K562 (cell line): ENCODE measurements around the gene PPP2R3C. TPM values are rescaled to one million over a fixed set of nuclear protein-coding genes. Genes with fewer than 3 reads are reported as not detected.

Source experiments
- ATAC-seq: fragments of 200-7000 bp; cut with Tn5 transposase; 3 replicates; pipeline ENCODE4 v1.9.1; 2020; ENCODE audit warnings: moderate library complexity
- BruUV-seq: library from RNA; stranded (reverse); fragments of 400-500 nt; replicated peaks from 2 replicates; lab custom pipeline; 2021; lab: Mats Ljungman, UMichigan
- CTCF ChIA-PET: fragments of 300-600 bp; formaldehyde crosslinking; extraction: SDS; loops from one replicate; lab custom pipeline; 2021; ENCODE audit warnings: low intra/inter-chr PET ratio; lab: Yijun Ruan, JAX
- POLR2A ChIA-PET: fragments of 300-600, 350-650 bp; sonication (Branson Sonifier 250); formaldehyde crosslinking; extraction: SDS; loops from one replicate; lab custom pipeline; 2021; ENCODE audit warnings: antibody characterized with exemption, inconsistent platforms; lab: Yijun Ruan, JAX
- DNase-seq, 4 experiments: peaks; one replicate each; pipeline versions ENCODE4 v3.0.0 to v3.0.0-alpha.2; 2011 to 2018; ENCODE audit warnings: low spot score in 3 of 4, mixed read lengths in 3 of 4; ENCODE audit errors: extremely low read depth in 1 of 4
- FAIRE-seq: peaks from 2 replicates; lab custom pipeline; 2011; peaks lifted over from hg19 to GRCh38; lab: Jason Lieb, UNC
- H2AFZ ChIP-seq: 2 replicates; pipeline ENCODE4 v1.6.0; 2011; ENCODE audit warnings: low read depth, low read length, control low read depth, inconsistent platforms
- H3K27ac ChIP-seq: fragments of 200-600 bp; 3 replicates; pipeline ENCODE4 v1.8.0; 2011; ENCODE audit warnings: low read depth, mild to moderate bottlenecking, control low read depth, inconsistent platforms, low read length, moderate library complexity, mixed read lengths; ENCODE audit errors: extremely low read depth
- H3K27me3 ChIP-seq, 2 experiments: fragments of 300-600 bp in 1 of 2; 2 replicates in 1 of 2; 3 replicates in 1 of 2; pipeline versions ENCODE4 v1.6.0 to v1.8.0; 2011; ENCODE audit warnings: inconsistent platforms in 2 of 2, low read length in 2 of 2, mild to moderate bottlenecking in 1 of 2, mixed read lengths in 1 of 2, moderate library complexity in 1 of 2; ENCODE audit not compliant: control insufficient read depth in 2 of 2, insufficient read depth in 2 of 2
- H3K36me3 ChIP-seq: fragments of 300-600 bp; 3 replicates; pipeline ENCODE4 v1.8.0; 2011; ENCODE audit warnings: mild to moderate bottlenecking, low read length, inconsistent platforms; ENCODE audit not compliant: control insufficient read depth, insufficient read depth
- H3K4me1 ChIP-seq, 2 experiments: fragments of 200-600 bp in 1 of 2; replicated peaks in 1 of 2; 2 replicates in 1 of 2; 3 replicates in 1 of 2; pipeline versions ENCODE4 v1.5.1 to v1.8.0; 2011; ENCODE audit warnings: inconsistent platforms in 2 of 2, low read length in 2 of 2, mild to moderate bottlenecking in 1 of 2, mixed read lengths in 1 of 2, moderate library complexity in 1 of 2; ENCODE audit not compliant: control insufficient read depth in 2 of 2, insufficient read depth in 2 of 2
- H3K4me2 ChIP-seq: 2 replicates; pipeline ENCODE4 v1.6.1; 2011; ENCODE audit warnings: low read length, control low read depth, inconsistent platforms, mixed read lengths; ENCODE audit not compliant: insufficient read depth
- H3K4me3 ChIP-seq: fragments of 200-600 bp; sonication (generic), shearing (Covaris generic); 2 replicates; pipeline ENCODE4 v1.5.1; 2016; ENCODE audit warnings: control low read depth, inconsistent platforms
- H3K79me2 ChIP-seq: fragments of 200-600 bp; 3 replicates; pipeline ENCODE4 v1.8.0; 2011; ENCODE audit warnings: low read length, inconsistent platforms; ENCODE audit not compliant: control insufficient read depth, insufficient read depth
- H3K9ac ChIP-seq, 2 experiments: 2 replicates each; pipeline versions ENCODE4 v1.6.0 to v1.6.1; 2011; ENCODE audit warnings: low read depth in 2 of 2, low read length in 2 of 2, control low read depth in 1 of 2, inconsistent platforms in 1 of 2, mild to moderate bottlenecking in 1 of 2, mixed read lengths in 1 of 2; ENCODE audit not compliant: insufficient read depth in 1 of 2
- H3K9me1 ChIP-seq: one replicate; pipeline ENCODE4 v1.6.0; 2011; ENCODE audit warnings: inconsistent platforms, mild to moderate bottlenecking, low read length, moderate library complexity; ENCODE audit not compliant: control insufficient read depth, insufficient read depth
- H3K9me3 ChIP-seq: replicated peaks from 2 replicates; pipeline ENCODE4 v1.5.1; 2011; ENCODE audit warnings: low read depth, low read length, inconsistent platforms; ENCODE audit not compliant: control insufficient read depth, insufficient read depth
- H4K20me1 ChIP-seq: replicated peaks from 2 replicates; pipeline ENCODE4 v1.6.1; 2011; ENCODE audit warnings: low read length, inconsistent platforms, mixed read lengths; ENCODE audit not compliant: control insufficient read depth, insufficient read depth
- CEBPB ChIP-seq: fragments of 450-650 bp; IDR thresholded peaks from 2 replicates; pipeline ENCODE4 v1.6.1; 2016; ENCODE audit warnings: missing genetic modification characterization, missing compliant biosample characterization
- CHD2 ChIP-seq: IDR thresholded peaks from 2 replicates; pipeline ENCODE4 v1.6.1; 2011; ENCODE audit warnings: low read depth, low read length
- GTF2A2 ChIP-seq: IDR thresholded peaks from 2 replicates; pipeline ENCODE4 v1.6.1; 2016; ENCODE audit warnings: mild to moderate bottlenecking, missing genetic modification characterization, missing compliant biosample characterization
- MAFG ChIP-seq: fragments of 450-650 bp; conservative IDR thresholded peaks from 2 replicates; pipeline ENCODE4 v1.6.1; 2016; ENCODE audit warnings: missing genetic modification characterization, missing compliant biosample characterization
- REST ChIP-seq, 2 experiments: fragments of 450-650 bp; formaldehyde crosslinking in 1 of 2; IDR thresholded peaks; 2 replicates each; pipeline versions ENCODE4 v1.4.0 to v1.6.1; 2014 to 2020; ENCODE audit warnings: mild to moderate bottlenecking in 2 of 2, borderline replicate concordance in 1 of 2, low read depth in 1 of 2
- SIN3A ChIP-seq, 2 experiments: fragments of 150-350 bp in 1 of 2; IDR thresholded peaks; 2 replicates each; pipeline ENCODE4 v1.6.1; 2011 to 2016; ENCODE audit warnings: borderline replicate concordance in 2 of 2, low read depth in 2 of 2, low read length in 2 of 2, mild to moderate bottlenecking in 2 of 2, moderate library complexity in 2 of 2; ENCODE audit not compliant: control insufficient read depth in 1 of 2
- SREBF1 ChIP-seq: fragments of 150-350 bp; IDR thresholded peaks from 2 replicates; pipeline ENCODE4 v1.6.1; 2014; ENCODE audit warnings: antibody characterized with exemption, low read depth, low read length, borderline replicate concordance
- WGBS: fragments of 100-300 bp; shearing (Covaris generic); methylation state at CpG from one replicate; pipeline ENCODE4 v1.1.6; 2016; ENCODE audit warnings: low coverage, mixed read lengths; ENCODE audit not compliant: insufficient coverage; ENCODE audit errors: missing lambda C conversion rate; 5-methylcytosine and 5-hydroxymethylcytosine counted together
- in situ Hi-C: fragments of 300-500 bp; cut with MboI; formaldehyde crosslinking; loops from 4 replicates; pipeline ENCODE4 v1.15.0; 2018; ENCODE audit warnings: inconsistent platforms, mixed read lengths
- intact Hi-C: fragments of 100-400 bp; cut with micrococcal nuclease; formaldehyde crosslinking; loops from 2 replicates; pipeline ENCODE4 v1.14.2; 2022
- polyA plus RNA-seq, 8 experiments: library from polyadenylated mRNA; depleted of rRNA in 4 of 8; stranded (reverse) in 5 of 8; unstranded in 3 of 8; fragments of >200 nt; fragmentation: Nextera tagmentation in 2 of 8; fragmentation: Illumina TruSeq in 1 of 8; extraction: Ambion mirVana in 2 of 8; extraction: Trizol in 1 of 8; gene quantifications; 2 replicates each; pipeline versions ENCODE4 v1.2.1 to v1.2.3, GENCODE V29; 2011 to 2014; ENCODE audit warnings: inconsistent platforms in 1 of 8, missing spikeins in 1 of 8
- total RNA-seq, 7 experiments: library from RNA; depleted of rRNA in 6 of 7; stranded (reverse); fragments of >200 nt in 6 of 7; fragmentation: Illumina TruSeq in 2 of 7; extraction: Trizol in 2 of 7; gene quantifications; 2 replicates each; pipeline versions ENCODE4 v1.2.1 to v1.2.3, GENCODE V29; 2011 to 2021; ENCODE audit warnings: low replicate concordance in 1 of 7
- TF ChIP-seq, protein P1 (sequence below), 2 experiments: fragments of 450-650 bp; conservative IDR thresholded peaks; 2 replicates each; pipeline ENCODE4 v1.6.1; 2017; ENCODE audit warnings: mild to moderate bottlenecking in 2 of 2, moderate library complexity in 2 of 2

Gene PPP2R3C
- total and polyA plus RNA-seq, 9 of the 15 experiments (the other 6 are each of a cell fraction or from before 2014, with no cell fraction given), result 14.7 to 43.3 (median 22.7) TPM

- ATAC-seq (peak; percentile 67), DNase-seq (peak in 1 of 4 experiments; percentile 56), FAIRE-seq (peak; percentile 48)
- no peaks in the 10 kb centered on the region for H3K27me3 ChIP-seq
- peak overlapping the region; percentile 87 for H3K4me2 ChIP-seq
- in situ Hi-C loops (no loop called here), intact Hi-C loops (loop anchor here (1.0 to 10.0 kb wide), 3 partner anchors 76 to 358 kb away; partner anchors contain the start of genes NFKBIA and PRORP)
- H3K9me1 ChIP-seq, result no peaks in the 10 kb centered on the region
- H2AFZ ChIP-seq, result peak overlapping the region; percentile 94
- 3% methylated on average over 23 of the region's 23 CpGs for WGBS
- peak overlapping the region; percentile 81 to 96 for H3K9ac ChIP-seq
- no peaks in the 10 kb centered on the region for H3K9me3 ChIP-seq
- 0 out of 3 replicates have a peak, but pooled peaks cover 5% of the 10 kb centered on the region for H3K36me3 ChIP-seq
- BruUV-seq, result no TSS peak
- peaks cover 9 to 16% of the 10 kb centered on the region in 2 experiments; a peak in 4 of 5 replicates for H3K4me1 ChIP-seq
- ChIA-PET CTCF (no interaction called here), POLR2A (interaction anchor here (0.7 to 1.5 kb wide), 3 partner anchors 10 to 75 kb away, joined by 3 to 6 read pairs (median 6); partner anchors contain the start of genes PPP2R3C and PRORP)
- peak overlapping the region; percentile 86 for H3K27ac ChIP-seq
- H4K20me1 ChIP-seq, result no peaks in the 10 kb centered on the region
- H3K79me2 ChIP-seq, result peaks cover 42% of the 10 kb centered on the region
- peak overlapping the region; percentile 69 for H3K4me3 ChIP-seq
- TF ChIP-seq CEBPB (tag) (no peak), MAFG (tag) (no peak), GTF2A2 (tag) (no peak), CHD2 (no peak), REST (IDR thresholded peaks at IDR 0.05; ENCODE audit: borderline replicate concordance) (peak; percentile 55), REST (CRISPR knock-in tag; IDR thresholded peaks at IDR 0.05; ENCODE audit: low read depth) (no peak), SIN3A (IDR thresholded peaks at IDR 0.05; ENCODE audit: borderline replicate concordance in 2 of 2, control insufficient read depth in 1 of 2, low read depth in 2 of 2, low read length in 2 of 2) (0 out of 4 replicates have a peak, but pooled peaks of 1 of the 2 experiments have one; percentile 30), SREBF1 (no peak)
- TF ChIP-seq, protein P1, sequence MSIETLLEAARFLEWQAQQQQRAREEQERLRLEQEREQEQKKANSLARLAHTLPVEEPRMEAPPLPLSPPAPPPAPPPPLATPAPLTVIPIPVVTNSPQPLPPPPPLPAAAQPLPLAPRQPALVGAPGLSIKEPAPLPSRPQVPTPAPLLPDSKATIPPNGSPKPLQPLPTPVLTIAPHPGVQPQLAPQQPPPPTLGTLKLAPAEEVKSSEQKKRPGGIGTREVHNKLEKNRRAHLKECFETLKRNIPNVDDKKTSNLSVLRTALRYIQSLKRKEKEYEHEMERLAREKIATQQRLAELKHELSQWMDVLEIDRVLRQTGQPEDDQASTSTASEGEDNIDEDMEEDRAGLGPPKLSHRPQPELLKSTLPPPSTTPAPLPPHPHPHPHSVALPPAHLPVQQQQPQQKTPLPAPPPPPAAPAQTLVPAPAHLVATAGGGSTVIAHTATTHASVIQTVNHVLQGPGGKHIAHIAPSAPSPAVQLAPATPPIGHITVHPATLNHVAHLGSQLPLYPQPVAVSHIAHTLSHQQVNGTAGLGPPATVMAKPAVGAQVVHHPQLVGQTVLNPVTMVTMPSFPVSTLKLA (conservative IDR thresholded peaks at IDR 0.05), result peak in 1 of 2 experiments; percentile 20; a peak in 1 of 4 replicates
Measured at GRCh38 chr14:35046751-35047536, 74.8 kb downstream of the PPP2R3C start.
